GM19099 (cell line): Measurements from ENCODE around the gene SCAMP2.

Experiments
- POLR2A ChIP-seq: IDR thresholded peaks from 3 replicates; pipeline ENCODE4 v1.6.1; 2011; ENCODE audit warnings: low read depth; ENCODE audit not compliant: insufficient read length; ENCODE audit errors: extremely low read depth

SCAMP2 gene

DNA sequence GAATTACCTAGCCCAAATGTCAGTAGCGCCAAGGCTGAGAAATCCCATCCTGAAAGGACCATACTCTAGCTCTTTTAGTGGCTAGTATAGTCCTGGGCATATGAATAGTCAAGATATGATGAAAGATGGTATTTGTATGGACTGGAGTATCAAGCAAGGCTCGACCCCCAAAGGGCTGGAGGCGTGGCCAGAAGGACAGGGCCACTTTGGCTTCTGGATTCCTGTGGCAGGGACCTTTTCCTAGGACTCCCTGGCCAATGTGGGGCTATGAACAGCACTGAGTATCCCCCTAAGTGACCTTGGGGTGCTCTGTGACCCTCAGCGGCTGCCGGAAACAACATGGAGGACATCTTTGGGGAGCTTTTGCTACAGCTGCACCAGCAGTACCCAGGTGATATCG is 22.7 kb upstream of the SCAMP2 start:
- TF ChIP-seq POLR2A: no peak

DNA sequence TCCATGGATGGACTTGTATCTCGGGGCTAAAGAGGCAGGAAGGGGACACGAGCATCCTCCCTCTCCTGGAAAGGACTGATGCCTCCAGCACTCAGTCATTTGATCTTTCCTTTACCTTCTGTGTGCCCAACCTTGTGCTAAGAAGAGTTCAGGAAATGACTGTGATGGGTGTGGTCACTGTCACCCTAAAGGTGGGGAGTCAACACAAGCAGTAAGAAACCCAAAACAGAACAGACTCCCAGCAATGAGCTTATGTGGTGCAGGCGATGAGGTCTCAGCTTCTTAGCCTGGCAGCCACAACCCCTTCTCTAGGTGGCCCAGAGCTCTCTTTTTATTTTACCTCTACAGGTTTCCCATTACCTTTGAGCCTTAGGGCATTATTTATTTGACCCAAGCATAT is 20.5 kb upstream of the SCAMP2 start:
- no peak for TF ChIP-seq POLR2A

DNA sequence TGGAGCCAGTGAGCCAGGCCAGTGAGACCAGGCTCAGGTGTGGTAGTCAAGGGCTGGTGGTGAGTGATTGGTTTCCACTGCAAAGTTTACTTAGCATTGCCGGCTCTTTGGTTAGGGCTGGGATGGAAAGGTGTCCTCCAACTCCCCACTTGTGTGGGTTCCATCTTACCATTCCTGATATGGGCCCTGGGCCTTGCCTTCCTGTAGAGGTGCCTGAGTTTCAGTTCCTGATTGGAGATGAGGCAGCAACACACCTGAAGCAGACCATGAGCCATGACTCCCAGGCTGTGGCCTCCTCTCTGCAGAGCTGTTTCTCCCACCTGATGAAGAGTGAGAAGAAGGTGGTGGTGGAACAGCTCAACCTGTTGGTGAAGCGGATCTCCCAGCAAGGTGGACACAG is 19.8 kb upstream of the SCAMP2 start:
- no peak for TF ChIP-seq POLR2A

DNA sequence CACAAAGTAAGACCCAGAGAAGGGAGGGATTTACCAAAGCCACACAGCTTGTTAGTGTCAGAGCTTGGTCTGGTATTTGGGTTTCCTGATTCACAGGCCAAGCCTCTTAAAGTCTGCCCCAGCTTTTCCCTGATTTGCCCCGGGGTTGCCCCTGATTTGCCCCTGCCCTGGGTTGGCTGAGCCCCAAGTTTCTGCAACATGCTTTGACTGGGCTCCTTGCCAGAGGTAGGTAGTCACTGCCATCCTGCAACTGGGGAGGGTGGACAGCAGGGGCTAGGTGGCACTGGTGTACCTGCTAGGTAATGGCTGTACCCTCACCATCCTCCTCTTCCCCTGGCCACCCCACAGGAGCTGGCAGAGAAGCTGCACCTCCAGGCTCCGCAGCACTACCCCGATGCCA is 19.1 kb upstream of the SCAMP2 start:
- TF ChIP-seq POLR2A: no peak

DNA sequence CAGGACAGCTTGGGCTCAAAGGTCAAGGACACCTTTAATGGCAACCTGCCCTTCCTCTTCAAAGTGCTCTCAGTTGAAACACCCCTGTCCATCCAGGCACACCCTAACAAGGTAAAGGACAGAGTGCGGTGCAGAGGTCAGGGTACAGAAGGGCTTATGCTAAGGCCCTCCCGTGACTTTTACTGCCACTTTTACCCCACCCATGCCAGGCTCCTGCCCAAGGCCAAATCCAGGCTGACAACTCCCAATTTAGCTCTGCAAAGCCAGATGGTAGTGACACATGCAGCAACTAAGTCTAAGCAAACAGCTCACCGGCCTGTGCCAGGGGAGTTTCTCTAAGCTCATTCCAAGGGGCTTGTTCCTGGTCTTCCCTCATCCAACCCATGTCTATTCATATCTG is 18.3 kb upstream of the SCAMP2 start:
- TF ChIP-seq POLR2A: no peak

DNA sequence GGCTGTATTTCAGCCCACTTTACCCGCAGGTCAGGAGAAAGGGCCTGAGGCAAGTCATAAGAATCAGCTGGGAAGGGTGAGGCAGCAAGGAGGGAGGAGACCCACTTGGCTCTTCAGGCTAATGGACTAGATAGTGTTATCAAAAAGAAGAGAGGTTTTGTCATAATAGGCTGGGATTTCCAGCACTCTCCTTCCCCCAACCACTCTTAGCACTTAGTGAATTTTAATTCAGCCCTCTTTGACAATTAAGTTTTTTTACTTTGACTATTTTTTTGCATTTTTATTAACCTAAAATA is 17.4 kb upstream of the SCAMP2 start:
- no peak for TF ChIP-seq POLR2A

DNA sequence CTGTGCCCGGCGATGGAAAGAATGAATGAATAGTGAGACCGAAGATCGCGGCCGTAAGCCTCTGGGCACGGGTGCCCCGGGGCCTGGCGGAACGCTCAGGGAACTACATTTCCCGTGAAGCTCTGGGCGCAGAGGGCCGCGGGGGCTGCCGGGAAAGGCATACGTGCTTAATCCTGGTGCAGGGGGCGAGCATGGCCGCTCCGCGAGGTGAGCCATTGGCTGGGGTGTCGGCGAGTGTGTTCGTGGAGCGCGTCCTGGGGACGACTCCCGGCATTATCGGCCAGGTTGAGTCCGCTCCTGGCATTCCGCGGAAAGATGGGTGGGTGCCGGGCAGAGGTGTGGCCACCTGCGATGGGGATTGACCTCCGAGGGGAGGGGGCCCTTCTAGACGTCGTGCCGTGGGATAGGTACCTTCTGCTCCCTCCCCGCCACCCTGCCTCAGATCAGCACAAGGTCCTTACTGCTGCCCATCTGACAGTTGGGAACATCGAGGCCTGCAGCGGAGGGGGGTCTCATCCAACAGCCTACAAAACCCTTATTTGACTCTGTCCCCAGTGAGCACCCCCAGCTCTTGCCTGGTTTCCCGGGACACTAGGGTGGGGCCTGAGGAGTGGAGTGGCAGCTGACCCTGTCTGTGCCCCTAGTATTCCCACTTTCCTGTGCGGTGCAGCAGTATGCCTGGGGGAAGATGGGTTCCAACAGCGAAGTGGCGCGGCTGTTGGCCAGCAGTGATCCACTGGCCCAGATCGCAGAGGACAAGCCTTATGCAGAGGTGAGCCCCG is 16.9 kb upstream of the SCAMP2 start, which contains the start of gene MPI:
Gene MPI (plus strand): TSS at position 160 of the 782 bp plus-strand sequence. CDS start 32 bp downstream, at position 192.
- peak; percentile 96 for TF ChIP-seq POLR2A

DNA sequence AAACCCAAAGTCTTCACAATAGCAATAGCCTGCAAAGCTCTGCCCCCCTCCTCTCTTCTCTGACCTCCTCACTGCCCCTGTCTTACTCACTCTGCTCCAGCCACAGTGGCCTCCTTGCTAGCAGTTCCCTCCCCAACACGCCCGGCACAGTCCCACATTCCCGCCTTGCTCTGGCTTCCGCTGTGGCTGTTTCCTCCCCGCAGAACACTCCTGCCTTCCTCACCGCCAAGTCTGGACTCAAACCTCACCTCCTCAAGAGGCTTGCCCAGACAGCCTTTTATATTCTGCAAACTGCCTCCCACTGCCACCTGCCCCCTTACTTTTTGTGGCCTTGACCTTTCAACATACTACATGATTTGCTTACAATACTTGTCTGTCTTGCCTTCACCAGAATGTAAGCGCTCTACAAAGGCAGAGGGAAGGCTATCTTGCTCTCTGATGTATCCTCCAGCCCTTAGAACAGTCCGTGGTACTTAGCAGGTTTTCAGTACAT is 16.3 kb upstream of the SCAMP2 start:
- TF ChIP-seq POLR2A: no peak

DNA sequence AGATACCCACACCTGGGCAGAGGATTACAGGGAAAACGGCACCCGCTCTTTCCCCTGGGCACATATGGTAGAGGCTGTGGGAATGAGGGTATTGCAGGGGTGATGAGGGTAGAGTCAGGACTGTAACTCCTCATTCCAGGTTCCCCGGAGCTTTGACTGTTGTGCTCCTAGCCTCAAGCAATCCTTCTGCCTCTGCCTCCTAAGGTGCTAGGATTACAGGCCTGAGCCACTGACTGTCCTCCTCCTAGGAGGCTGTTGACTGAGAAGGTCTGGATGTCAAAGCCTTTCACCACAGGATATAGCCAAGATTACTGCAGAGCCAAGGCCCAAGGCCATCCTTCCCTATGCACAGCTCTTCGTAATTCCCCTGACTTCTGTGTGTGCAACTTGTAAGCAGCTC is 15.6 kb upstream of the SCAMP2 start:
- TF ChIP-seq POLR2A: no peak

DNA sequence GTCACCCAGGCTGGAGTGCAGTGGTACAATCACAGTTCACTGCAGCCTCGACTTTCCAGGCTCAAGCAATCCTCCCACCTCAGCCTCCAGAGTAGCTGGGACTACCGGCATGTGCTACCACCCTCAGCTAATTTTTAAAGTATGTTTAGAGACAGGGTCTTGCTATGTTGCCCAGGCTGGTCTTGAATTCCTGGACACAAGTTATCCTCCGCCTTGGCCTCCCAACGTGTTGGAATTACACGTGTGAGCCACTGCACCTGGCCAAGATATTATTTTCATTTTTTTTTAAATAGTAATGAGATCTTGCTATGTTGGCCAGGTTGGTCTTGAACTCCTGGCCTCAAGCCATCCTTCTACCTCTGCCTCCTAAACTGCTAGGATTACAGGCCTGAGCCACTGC is 12.3 kb upstream of the SCAMP2 start:
- no peak for TF ChIP-seq POLR2A

DNA sequence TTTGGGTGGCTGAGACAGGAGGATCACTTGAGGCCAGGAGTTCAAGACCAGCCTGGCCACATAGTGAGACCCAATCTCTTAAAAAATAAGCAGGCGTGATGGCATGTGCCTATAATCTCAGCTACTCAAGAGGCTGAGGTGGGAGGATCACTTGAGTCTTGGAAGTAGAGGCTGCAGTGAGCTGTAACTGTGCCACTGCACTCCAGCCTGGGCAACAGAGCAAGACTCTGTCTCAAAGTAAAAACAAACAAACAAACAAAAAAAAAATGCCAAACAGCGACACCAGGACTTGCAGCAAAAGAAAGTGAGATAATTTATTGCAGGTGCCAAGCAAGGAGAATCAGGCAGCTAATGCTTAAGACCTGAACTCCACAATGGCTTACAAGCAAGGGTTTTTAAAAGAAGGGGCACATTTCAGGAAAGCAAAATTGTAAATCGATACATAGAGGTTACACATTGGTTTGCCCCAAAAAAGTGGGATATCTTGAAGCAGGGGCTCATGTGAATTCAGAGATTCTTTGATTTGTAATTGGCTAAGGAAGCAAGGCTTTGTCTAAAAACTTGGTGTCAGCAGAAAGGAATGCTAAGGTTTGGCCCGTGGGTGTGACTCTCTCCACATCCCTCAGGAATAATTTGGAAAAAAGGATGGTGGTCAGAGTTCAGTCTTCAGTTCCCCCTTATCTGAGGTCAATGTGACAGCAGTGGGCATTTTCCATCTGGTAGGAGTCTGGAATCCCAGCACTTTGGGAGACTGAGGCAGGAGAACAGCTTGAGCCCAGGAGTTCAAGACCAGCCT is 11.5 kb upstream of the SCAMP2 start:
- TF ChIP-seq POLR2A: no peak

DNA sequence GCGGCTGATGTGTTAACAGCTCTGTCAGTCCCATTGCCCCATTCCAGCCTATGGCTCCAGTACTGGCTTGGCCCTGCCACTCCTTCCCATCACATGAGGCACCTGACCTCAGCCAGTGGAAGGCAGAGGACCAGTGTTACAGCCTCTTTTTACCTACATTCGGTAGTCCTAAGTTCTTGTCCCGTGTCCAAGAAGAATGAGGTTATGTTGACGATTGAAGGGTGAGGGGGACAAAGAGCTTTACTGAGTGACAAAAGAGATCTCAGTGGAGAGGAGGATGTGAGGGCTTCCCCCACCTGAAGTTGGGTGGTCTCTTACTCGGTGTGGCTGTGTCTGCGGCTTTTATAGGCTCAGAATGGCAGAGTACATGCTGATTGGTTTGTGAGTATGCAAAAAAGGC is 9.4 kb upstream of the SCAMP2 start:
- TF ChIP-seq POLR2A: no peak

DNA sequence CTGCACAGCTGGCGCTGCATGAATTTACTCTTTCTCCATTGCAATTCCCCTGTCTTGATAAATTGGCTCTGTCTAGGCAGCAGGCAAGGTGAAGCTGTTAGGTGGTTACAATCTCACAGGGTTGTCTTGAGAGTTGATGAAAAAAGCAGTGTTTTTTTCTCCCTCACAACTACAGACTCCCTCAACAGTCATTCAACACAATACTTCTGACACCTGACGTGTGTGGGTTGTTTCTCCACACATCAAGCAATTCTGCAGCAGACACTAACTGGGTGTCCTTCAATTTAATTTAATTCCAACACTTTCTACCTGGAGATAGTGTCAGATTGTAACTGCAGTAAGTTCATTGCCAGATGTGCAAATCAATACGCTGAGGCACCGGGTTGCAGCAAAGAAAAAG is 5.1 kb upstream of the SCAMP2 start:
- TF ChIP-seq POLR2A: no peak

DNA sequence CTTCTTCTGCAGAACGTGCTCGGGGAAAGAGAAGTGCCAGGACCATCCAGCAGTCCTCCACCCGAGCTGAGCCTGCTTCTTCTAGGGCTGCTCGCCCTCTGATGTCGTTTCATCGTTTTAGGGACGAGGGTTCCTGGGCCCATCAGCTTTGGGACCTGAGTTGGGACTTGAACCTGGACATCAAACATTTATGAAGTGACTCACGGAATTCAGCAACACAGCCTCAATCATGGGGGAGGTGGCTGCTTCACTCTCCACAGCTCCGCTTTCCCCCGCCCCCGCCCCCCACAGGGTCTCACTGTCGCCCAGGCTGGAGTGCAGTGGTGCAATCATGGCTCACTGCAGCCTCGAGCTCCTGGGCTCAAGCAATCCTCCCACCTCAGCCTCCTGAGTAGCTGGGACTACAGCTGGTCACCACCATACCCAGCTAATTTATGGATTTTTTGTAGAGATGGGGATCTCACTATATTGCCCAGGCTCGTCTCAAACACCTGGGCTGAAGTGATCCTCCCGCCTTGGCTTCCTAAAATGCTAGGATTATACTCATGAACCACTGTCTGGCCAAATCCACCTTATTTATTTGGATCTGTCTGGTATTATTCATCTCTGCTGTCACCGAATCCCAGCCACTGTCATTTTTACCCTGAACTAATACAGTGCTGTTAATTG is 725 bp upstream of the SCAMP2 start:
- TF ChIP-seq POLR2A: no peak

DNA sequence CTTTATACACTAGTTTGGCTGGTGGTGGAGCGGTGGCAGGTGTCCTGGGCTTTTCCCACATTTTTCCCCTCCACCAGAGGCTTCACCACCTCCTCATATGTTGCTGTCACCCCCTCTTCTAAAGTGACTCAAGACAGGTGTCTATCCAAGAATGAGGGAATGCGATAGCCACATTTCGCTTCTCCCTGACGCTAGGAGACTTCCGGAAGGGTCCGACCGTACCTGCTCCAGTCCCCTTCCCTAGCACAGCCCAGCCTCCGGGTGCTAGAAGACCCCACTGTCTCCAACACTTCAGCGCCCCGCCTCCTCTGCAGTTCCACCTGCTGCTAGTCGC is 496 bp downstream of the SCAMP2 start:
- no peak for TF ChIP-seq POLR2A
